B cell (primary cell): ENCODE measurements around the gene RASGEF1C. TPM values are rescaled to one million over a fixed set of nuclear protein-coding genes. Genes with fewer than 3 reads are reported as not detected.
A peak's percentile ranks its signal among the peaks of the same experiment; 100 is the strongest.

Experiments used
- ATAC-seq: fragments of 200-7000 bp; cut with Tn5 transposase; one replicate; pipeline ENCODE4 v1.10.0; 2021; ENCODE audit warnings: low read depth, mild to moderate bottlenecking, moderate number of reproducible peaks, moderate library complexity
- CTCF ChIA-PET: fragments of 350-600 bp; sonication (Branson Sonifier 250); formaldehyde crosslinking; loops from one replicate; lab custom pipeline; 2021; ENCODE audit warnings: antibody characterized with exemption, inconsistent platforms; lab: Charles Lee
- POLR2A ChIA-PET: fragments of 350-600 bp; sonication (Branson Sonifier 250); formaldehyde crosslinking; loops from one replicate; lab custom pipeline; 2021; ENCODE audit warnings: antibody characterized with exemption; lab: Charles Lee
- DNase-seq: peaks from one replicate; pipeline ENCODE4 v3.0.0; 2013
- H2AFZ ChIP-seq: 2 replicates; pipeline ENCODE4 v1.6.1; 2012; ENCODE audit warnings: mild to moderate bottlenecking, low read depth, low read length; ENCODE audit not compliant: insufficient read depth, poor library complexity, severe bottlenecking
- H3K27ac ChIP-seq, 2 donors: 1 replicate in 1 of 2; 2 replicates in 1 of 2; pipeline ENCODE4 v1.5.1; 2012 to 2013; ENCODE audit warnings: low read length in 2 of 2, mild to moderate bottlenecking in 2 of 2, moderate library complexity in 1 of 2
- H3K27me3 ChIP-seq, 4 experiments: fragments of 200-600 bp in 1 of 4; sonication (generic) in 1 of 4; replicated peaks in 1 of 4; 1 replicate in 2 of 4; 2 replicates in 2 of 4; pipeline versions ENCODE4 v1.6.1 to v1.7.0; 2013 to 2016; ENCODE audit warnings: low read length in 3 of 4, mild to moderate bottlenecking in 2 of 4, mixed read lengths in 1 of 4, moderate library complexity in 1 of 4; ENCODE audit not compliant: insufficient read depth in 4 of 4, control insufficient read depth in 3 of 4; ENCODE audit errors: control extremely low read depth in 1 of 4
- H3K36me3 ChIP-seq, 2 experiments: replicated peaks in 1 of 2; 1 replicate in 1 of 2; 2 replicates in 1 of 2; pipeline versions ENCODE4 v1.6.1 to v1.7.1; 2013; ENCODE audit warnings: low read length in 1 of 2; ENCODE audit not compliant: insufficient read depth in 2 of 2, control insufficient read depth in 1 of 2; ENCODE audit errors: control extremely low read depth in 1 of 2, extremely low read depth in 1 of 2
- H3K4me1 ChIP-seq, 2 donors: fragments of 200-600 bp in 1 of 2; sonication (generic) in 1 of 2; 1 replicate in 1 of 2; 2 replicates in 1 of 2; pipeline versions ENCODE4 v1.5.1 to v1.6.1; 2013 to 2017; ENCODE audit warnings: low read length in 2 of 2; ENCODE audit not compliant: control insufficient read depth in 2 of 2, insufficient read depth in 2 of 2
- H3K4me2 ChIP-seq: replicated peaks from 2 replicates; pipeline ENCODE3; 2012; ENCODE audit warnings: mild to moderate bottlenecking, low read depth, low read length; ENCODE audit not compliant: poor library complexity, severe bottlenecking
- H3K4me3 ChIP-seq, 5 experiments: fragments of 200-600 bp in 1 of 5; sonication (generic) in 1 of 5; 1 replicate in 3 of 5; 2 replicates in 2 of 5; pipeline versions ENCODE4 v1.5.1 to v1.7.0; 2011 to 2016; ENCODE audit warnings: low read length in 4 of 5, mild to moderate bottlenecking in 4 of 5, low read depth in 2 of 5, control low read depth in 1 of 5, moderate library complexity in 1 of 5; ENCODE audit not compliant: insufficient read depth in 1 of 5; ENCODE audit errors: control extremely low read depth in 1 of 5, extremely low read depth in 1 of 5
- H3K79me2 ChIP-seq: fragments of 200-600 bp; sonication (generic); one replicate; pipeline ENCODE4 v1.6.0; 2016; ENCODE audit warnings: low read length; ENCODE audit not compliant: control insufficient read depth, insufficient read depth
- H3K9ac ChIP-seq: fragments of 200-600 bp; sonication (generic); 2 replicates; pipeline ENCODE4 v1.6.1; 2017; ENCODE audit warnings: mild to moderate bottlenecking, low read length, moderate library complexity
- H3K9me3 ChIP-seq, 3 donors: one replicate each; pipeline versions ENCODE4 v1.6.1 to v1.7.1; 2013; ENCODE audit warnings: low read length in 2 of 3; ENCODE audit not compliant: control insufficient read depth in 2 of 3, insufficient read depth in 1 of 3; ENCODE audit errors: control extremely low read depth in 1 of 3
- H4K20me1 ChIP-seq: 2 replicates; pipeline ENCODE4 v1.6.0; 2012; ENCODE audit warnings: mild to moderate bottlenecking, low read length; ENCODE audit not compliant: insufficient read depth, control insufficient read depth, poor library complexity, severe bottlenecking
- H3K27ac Mint-ChIP-seq: one replicate; pipeline ENCODE4 v1.8.0; 2021; ENCODE audit warnings: mixed read lengths
- H3K27me3 Mint-ChIP-seq: one replicate; pipeline ENCODE4 v1.8.0; 2021; ENCODE audit warnings: mixed read lengths
- H3K4me1 Mint-ChIP-seq: one replicate; pipeline ENCODE4 v1.8.0; 2021; ENCODE audit warnings: mixed read lengths
- H3K4me3 Mint-ChIP-seq: one replicate; pipeline ENCODE4 v1.8.0; 2021; ENCODE audit warnings: mixed read lengths
- H3K9me3 Mint-ChIP-seq: one replicate; pipeline ENCODE4 v1.8.0; 2022; ENCODE audit warnings: mixed read lengths; ENCODE audit not compliant: insufficient read depth
- CTCF ChIP-seq: fragments of 200-600 bp; IDR thresholded peaks from one replicate; pipeline ENCODE4 v1.8.0; 2022; ENCODE audit warnings: antibody characterized with exemption, mild to moderate bottlenecking
- EZH2 ChIP-seq: IDR thresholded peaks from 2 replicates; pipeline ENCODE4 v1.6.1; 2012; ENCODE audit warnings: borderline replicate concordance, low read depth, mild to moderate bottlenecking, moderate library complexity, low read length; ENCODE audit not compliant: insufficient read depth, poor library complexity, severe bottlenecking
- WGBS: methylation state at CpG from one replicate; pipeline ENCODE4 v1.1.5; 2013; ENCODE audit warnings: missing lambda C conversion rate; ENCODE audit not compliant: insufficient coverage; 5-methylcytosine and 5-hydroxymethylcytosine counted together
- intact Hi-C: fragments of 100-400 bp; cut with micrococcal nuclease; formaldehyde crosslinking; loops from one replicate; pipeline ENCODE4 v1.10.0; 2022
- polyA plus RNA-seq: library from polyadenylated mRNA; depleted of rRNA; stranded (reverse); fragments of >200 nt; gene quantifications from 2 replicates; pipeline ENCODE4 v1.2.3, GENCODE V29; 2012
- total RNA-seq, 2 donors: library from RNA; stranded (reverse); fragments of 120-200 nt in 1 of 2; gene quantifications; 1 replicate in 1 of 2; 2 replicates in 1 of 2; pipeline versions ENCODE4 v1.2.3 to v1.2.4, GENCODE V29; 2013 to 2022

Gene RASGEF1C
- total and polyA plus RNA-seq, 2 donors (not counting 1 experiment from before 2014, with no cell fraction given) = not detected

DNA sequence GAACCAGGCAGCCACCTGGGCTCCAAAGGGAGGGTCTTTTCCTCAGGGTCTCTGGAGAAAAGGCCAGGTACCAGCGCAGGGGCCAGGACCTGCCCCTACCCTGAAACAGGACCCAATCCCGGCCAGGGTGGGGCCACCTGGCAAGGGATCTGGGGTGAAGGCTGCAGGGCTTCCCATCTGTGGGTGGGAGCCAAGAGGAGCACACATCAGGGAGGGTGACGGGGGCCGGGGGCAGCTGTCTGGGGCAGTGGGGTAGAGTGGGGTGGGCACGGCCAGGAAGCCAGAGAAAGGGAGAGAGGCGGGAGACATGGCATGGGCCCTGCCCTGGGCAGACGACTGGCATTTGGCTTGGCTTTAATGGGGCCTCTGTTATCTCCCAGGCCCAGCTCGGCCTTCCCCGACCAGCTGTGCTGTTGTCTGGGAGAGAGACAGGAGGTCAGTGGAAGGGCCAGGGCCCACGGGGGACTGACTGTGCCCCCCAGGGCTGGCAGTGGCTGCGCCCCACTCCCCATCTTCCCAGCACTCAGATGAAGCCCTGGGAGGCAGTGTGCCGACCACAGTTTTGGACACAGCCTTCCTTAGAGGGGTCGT lies 80.2 kb downstream of the RASGEF1C start:
- Histone ChIP-seq H3K27ac (no peak overlapping the region), H3K27me3 (peaks cover 0 to 4% (median 0%) of the 10 kb centered on the region in 4 experiments), H3K9me3 (no peaks in the 10 kb centered on the region), H3K4me3 (no peak overlapping the region), H2AFZ (no peak overlapping the region), H3K36me3 (no peaks in the 10 kb centered on the region), H3K4me1 (no peaks in the 10 kb centered on the region), H3K79me2 (no peaks in the 10 kb centered on the region), H4K20me1 (no peaks in the 10 kb centered on the region), H3K9ac (no peak overlapping the region), H3K4me2 (no peak overlapping the region)
- CTCF ChIA-PET = interaction anchor here (0.9 kb wide), 1 partner anchor 185 kb away, joined by 3 read pairs; no protein-coding TSS in a partner anchor
- WGBS = 88% methylated on average over 10 of the region's 13 CpGs
- no peak for ATAC-seq
- H3K27me3 Mint-ChIP-seq = peaks cover 3% of the 10 kb centered on the region
- no peak overlapping the region for H3K4me3 Mint-ChIP-seq
- no peaks in the 10 kb centered on the region for H3K4me1 Mint-ChIP-seq
- intact Hi-C loops = loop anchor here (5.0 kb wide), 1 partner anchor 199 kb away; no protein-coding TSS in a partner anchor
- no peaks in the 10 kb centered on the region for H3K9me3 Mint-ChIP-seq
- H3K27ac Mint-ChIP-seq = no peak overlapping the region
- DNase-seq = peak; percentile 1
- TF ChIP-seq EZH2 = no peak
- TF ChIP-seq CTCF = no peak
- POLR2A ChIA-PET = no interaction called here
